Skeletal muscle satellite cell (primary cell): ENCODE measurements around the gene ARMH1.

ENCODE experiments used
- H3K27me3 ChIP-seq: 2 replicates; pipeline ENCODE4 v1.7.0; 2013; ENCODE audit warnings: low read length; ENCODE audit not compliant: control insufficient read depth, insufficient read depth
- H3K36me3 ChIP-seq: 2 replicates; pipeline ENCODE4 v1.7.0; 2013; ENCODE audit warnings: mild to moderate bottlenecking, control low read depth, low read length; ENCODE audit not compliant: insufficient read depth
- H3K4me1 ChIP-seq: 2 replicates; pipeline ENCODE4 v1.7.0; 2013; ENCODE audit warnings: low read length; ENCODE audit not compliant: control insufficient read depth, insufficient read depth
- H3K4me2 ChIP-seq: 2 replicates; pipeline ENCODE4 v1.7.0; 2013; ENCODE audit warnings: mild to moderate bottlenecking, low read length
- H3K4me3 ChIP-seq: 2 replicates; pipeline ENCODE4 v1.7.0; 2013; ENCODE audit warnings: low read length
- H3K9ac ChIP-seq: 2 replicates; pipeline ENCODE4 v1.7.0; 2013; ENCODE audit warnings: mild to moderate bottlenecking, low read depth, low read length, moderate library complexity
- H3K9me3 ChIP-seq: replicated peaks from 2 replicates; pipeline ENCODE4 v1.7.0; 2013; ENCODE audit warnings: mild to moderate bottlenecking, control low read depth, low read length

ARMH1 gene

GRCh38 chr1:44673675-44674112, 820 bp upstream of the ARMH1 start:
- peaks cover 39% of the 10 kb centered on the region for H3K4me1 ChIP-seq
- H3K4me3 ChIP-seq, result peak overlapping the region; percentile 82

GRCh38 chr1:44675186-44675585, 672 bp downstream of the ARMH1 start:
- no peak overlapping the region for H3K9ac ChIP-seq
- H3K36me3 ChIP-seq, result no peaks in the 10 kb centered on the region
- peak overlapping the region; percentile 82 for H3K4me3 ChIP-seq
- H3K27me3 ChIP-seq, result no peaks in the 10 kb centered on the region
- H3K4me1 ChIP-seq, result peaks cover 39% of the 10 kb centered on the region
- no peaks in the 10 kb centered on the region for H3K9me3 ChIP-seq
- H3K4me2 ChIP-seq, result peak overlapping the region; percentile 91

More at GRCh38 chr1:44673675-44674112, 820 bp upstream of the ARMH1 start:
- Histone ChIP-seq H3K27me3 (no peaks in the 10 kb centered on the region), H3K9ac (peak overlapping the region; percentile 83), H3K4me2 (peak overlapping the region; percentile 91), H3K36me3 (no peaks in the 10 kb centered on the region), H3K9me3 (no peaks in the 10 kb centered on the region)

- no peak overlapping the region for H3K9ac ChIP-seq
- H3K4me1 ChIP-seq, result peaks cover 39% of the 10 kb centered on the region
- H3K4me3 ChIP-seq, result no peak overlapping the region
Observed at GRCh38 chr1:44676484-44677200, 2.1 kb downstream of the ARMH1 start.

GRCh38 chr1:44677201-44677766, 2.8 kb downstream of the ARMH1 start:
- Histone ChIP-seq H3K27me3 (no peaks in the 10 kb centered on the region), H3K9ac (no peak overlapping the region), H3K4me1 (peaks cover 34% of the 10 kb centered on the region), H3K36me3 (no peaks in the 10 kb centered on the region), H3K4me2 (no peak overlapping the region), H3K9me3 (no peaks in the 10 kb centered on the region), H3K4me3 (no peak overlapping the region)

More at GRCh38 chr1:44676484-44677200, 2.1 kb downstream of the ARMH1 start:
- Histone ChIP-seq H3K9me3 (no peaks in the 10 kb centered on the region), H3K27me3 (no peaks in the 10 kb centered on the region), H3K4me2 (peak overlapping the region; percentile 15), H3K36me3 (no peaks in the 10 kb centered on the region)

GRCh38 chr1:44678120-44678519, 3.6 kb downstream of the ARMH1 start:
- H3K4me1 ChIP-seq, result peaks cover 25% of the 10 kb centered on the region
- H3K9me3 ChIP-seq, result no peaks in the 10 kb centered on the region
- H3K4me3 ChIP-seq, result no peak overlapping the region
- no peak overlapping the region for H3K4me2 ChIP-seq
- no peaks in the 10 kb centered on the region for H3K27me3 ChIP-seq
- no peak overlapping the region for H3K9ac ChIP-seq
- H3K36me3 ChIP-seq, result no peaks in the 10 kb centered on the region

GRCh38 chr1:44678626-44679025, 4.1 kb downstream of the ARMH1 start:
- Histone ChIP-seq H3K4me3 (no peak overlapping the region), H3K27me3 (no peaks in the 10 kb centered on the region), H3K36me3 (no peaks in the 10 kb centered on the region), H3K9me3 (no peaks in the 10 kb centered on the region), H3K9ac (no peak overlapping the region), H3K4me1 (peaks cover 20% of the 10 kb centered on the region), H3K4me2 (no peak overlapping the region)

- no peaks in the 10 kb centered on the region for H3K27me3 ChIP-seq
- H3K4me1 ChIP-seq, result peaks cover 18% of the 10 kb centered on the region
- no peaks in the 10 kb centered on the region for H3K9me3 ChIP-seq
- H3K4me3 ChIP-seq, result no peak overlapping the region
- H3K4me2 ChIP-seq, result no peak overlapping the region
- H3K9ac ChIP-seq, result no peak overlapping the region
- no peaks in the 10 kb centered on the region for H3K36me3 ChIP-seq
Observed at GRCh38 chr1:44679468-44679867, 5.0 kb downstream of the ARMH1 start.

- no peak overlapping the region for H3K4me2 ChIP-seq
- H3K4me3 ChIP-seq, result no peak overlapping the region
- H3K36me3 ChIP-seq, result no peaks in the 10 kb centered on the region
- H3K9me3 ChIP-seq, result no peaks in the 10 kb centered on the region
- H3K27me3 ChIP-seq, result no peaks in the 10 kb centered on the region
- no peaks in the 10 kb centered on the region for H3K4me1 ChIP-seq
- no peak overlapping the region for H3K9ac ChIP-seq
Observed at GRCh38 chr1:44681905-44682882, 7.7 kb downstream of the ARMH1 start.

- Histone ChIP-seq H3K36me3 (no peaks in the 10 kb centered on the region), H3K4me1 (no peaks in the 10 kb centered on the region), H3K9me3 (no peaks in the 10 kb centered on the region), H3K9ac (no peak overlapping the region), H3K4me3 (no peak overlapping the region), H3K27me3 (peaks cover under 1% of the 10 kb centered on the region), H3K4me2 (no peak overlapping the region)
Observed at GRCh38 chr1:44682883-44683265, 8.4 kb downstream of the ARMH1 start.

- Histone ChIP-seq H3K4me2 (no peak overlapping the region), H3K27me3 (peaks cover 6% of the 10 kb centered on the region), H3K9me3 (no peaks in the 10 kb centered on the region), H3K9ac (no peak overlapping the region), H3K36me3 (no peaks in the 10 kb centered on the region), H3K4me1 (no peaks in the 10 kb centered on the region), H3K4me3 (no peak overlapping the region)
Observed at GRCh38 chr1:44684525-44684924, 10.0 kb downstream of the ARMH1 start.

- Histone ChIP-seq H3K9ac (no peak overlapping the region), H3K4me2 (no peak overlapping the region), H3K27me3 (peaks cover 6% of the 10 kb centered on the region), H3K9me3 (no peaks in the 10 kb centered on the region), H3K4me3 (no peak overlapping the region), H3K4me1 (no peaks in the 10 kb centered on the region), H3K36me3 (no peaks in the 10 kb centered on the region)
Observed at GRCh38 chr1:44685218-44685617, 10.7 kb downstream of the ARMH1 start.
